GM18951 (cell line): Measurements from ENCODE around the gene OTOP3.
"Not testable (repeated sequence)": the region's sequence is repeated elsewhere in the genome, so short reads cannot be mapped to it uniquely, and the experiment has no call there.

ENCODE experiments used
- POLR2A ChIP-seq: IDR thresholded peaks from 4 replicates; pipeline ENCODE4 v1.6.1; 2011; ENCODE audit warnings: mild to moderate bottlenecking; ENCODE audit not compliant: insufficient read length, insufficient read depth; ENCODE audit errors: extremely low read depth
- in situ Hi-C: fragments of 300-500 bp; cut with MboI; formaldehyde crosslinking; loops from one replicate; pipeline ENCODE4 v1.12.0; 2022; ENCODE audit warnings: low sequenced_read_pairs, mixed read lengths, inconsistent platforms; ENCODE audit not compliant: unreplicated experiment

The OTOP3 gene

DNA sequence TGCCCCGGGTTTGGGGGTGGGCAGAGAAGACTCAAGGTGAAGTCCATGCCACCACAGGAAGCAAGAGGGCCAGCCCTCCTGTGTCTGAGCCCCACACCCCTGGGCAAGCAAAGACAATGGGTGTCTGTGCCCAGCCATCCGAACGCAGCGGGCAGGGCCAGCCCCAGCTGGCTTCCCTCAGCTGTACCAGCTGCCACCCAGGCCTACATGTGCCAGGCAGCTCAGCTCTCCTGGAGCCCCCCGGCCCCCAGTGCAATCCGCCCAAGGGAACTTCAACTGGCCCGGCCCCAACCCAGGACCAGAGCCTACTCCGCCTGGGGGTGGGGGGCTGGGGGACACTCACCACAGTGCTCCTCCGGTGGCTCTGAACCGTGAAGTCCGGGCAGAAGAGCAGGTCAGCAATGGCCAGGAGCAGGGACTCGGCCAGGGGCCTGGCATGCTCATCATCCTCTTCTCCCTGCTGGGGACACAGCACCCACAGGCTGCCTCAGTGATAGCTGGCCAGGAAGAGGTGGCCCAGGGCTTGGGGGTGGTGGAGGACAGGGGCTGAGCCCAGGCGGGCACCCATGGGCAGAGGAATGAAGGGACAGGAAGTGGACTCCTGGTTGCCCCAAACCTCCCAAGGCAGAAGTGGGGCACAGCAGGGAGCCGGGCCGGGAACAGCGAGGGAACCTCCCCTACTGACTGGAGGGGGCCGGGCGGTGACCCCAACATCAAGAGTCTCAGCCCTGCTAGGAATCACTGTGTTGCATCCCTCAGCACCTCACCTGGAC is 27.1 kb downstream of the OTOP3 start:
- in situ Hi-C loops = no loop called here
- no peak for TF ChIP-seq POLR2A

DNA sequence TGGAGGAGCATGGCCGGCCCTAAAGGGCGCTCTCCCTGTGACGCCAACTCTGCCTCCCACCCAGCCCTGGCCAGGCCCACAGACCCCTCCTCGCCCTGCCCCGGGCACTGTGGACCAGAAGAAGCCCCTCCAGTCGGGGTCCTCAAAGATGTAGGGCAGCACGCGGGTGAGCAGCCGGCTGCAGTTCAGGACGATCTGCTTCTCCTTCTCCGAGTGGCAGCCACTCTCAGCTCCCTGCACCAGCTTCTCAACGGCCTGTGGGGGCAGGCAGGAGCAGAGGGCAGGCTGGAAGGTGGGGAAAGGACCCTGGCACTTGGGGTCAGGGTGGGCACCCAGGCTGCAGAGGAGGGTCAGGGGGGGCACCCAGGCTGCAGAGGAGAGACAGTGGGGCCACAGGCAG is 28.0 kb downstream of the OTOP3 start:
- TF ChIP-seq POLR2A = no peak
- in situ Hi-C loops = no loop called here

DNA sequence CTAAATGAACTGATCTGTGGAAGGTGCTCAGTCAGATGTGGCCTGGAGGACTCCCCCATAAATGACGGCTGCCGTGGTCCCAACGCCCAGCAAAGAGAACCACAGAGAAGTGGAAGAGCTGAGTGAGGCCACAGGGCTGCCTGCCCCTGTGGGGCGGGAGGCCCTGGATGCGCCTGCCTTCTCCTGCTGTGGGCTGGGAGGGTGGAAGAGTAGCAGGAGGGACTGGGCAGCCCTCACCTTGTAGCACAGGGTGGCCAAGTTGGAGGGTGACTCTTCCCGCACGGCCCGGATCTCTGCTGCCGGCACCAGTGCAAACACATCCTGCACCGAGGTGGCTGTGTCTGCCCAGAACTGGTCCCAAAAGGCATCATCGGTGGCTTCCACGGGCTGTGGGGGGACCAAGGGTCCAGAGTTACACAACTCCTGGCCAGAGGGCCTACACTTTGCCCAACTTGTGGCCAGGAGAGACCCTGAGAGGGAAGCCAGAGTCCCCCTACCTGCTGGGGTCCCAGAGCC is 28.6 kb downstream of the OTOP3 start:
- no peak for TF ChIP-seq POLR2A
- in situ Hi-C loops = no loop called here

DNA sequence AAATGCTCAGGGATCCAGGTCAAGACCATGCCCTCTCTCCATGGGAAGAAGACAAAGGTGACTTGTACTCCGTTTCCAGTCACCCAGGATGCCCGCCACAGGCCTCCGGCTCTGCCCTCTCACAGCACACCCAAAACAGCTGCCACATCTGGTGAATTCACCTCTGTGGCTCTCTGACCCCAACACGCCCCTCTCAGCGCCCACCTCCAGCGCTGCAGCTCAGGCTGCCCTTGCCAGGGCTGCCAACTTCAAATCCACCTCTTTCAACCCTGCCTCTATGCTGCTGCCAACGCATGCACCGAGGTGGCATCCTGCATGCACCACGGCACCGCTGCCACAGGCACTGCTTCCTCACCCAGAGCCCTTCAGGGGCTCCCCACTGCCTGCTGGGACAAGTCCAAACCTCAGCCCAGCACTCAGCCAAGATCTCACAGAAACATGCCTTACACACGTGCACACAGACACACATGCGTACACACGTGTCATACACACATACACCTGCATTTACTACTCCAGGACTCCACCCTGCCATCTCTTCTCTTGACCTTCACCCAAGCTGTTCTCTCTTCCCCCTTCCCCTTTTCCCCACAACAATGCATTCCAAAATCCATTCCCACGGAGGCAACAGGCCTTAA is 29.4 kb downstream of the OTOP3 start:
- no peak for TF ChIP-seq POLR2A
- in situ Hi-C loops = no loop called here

DNA sequence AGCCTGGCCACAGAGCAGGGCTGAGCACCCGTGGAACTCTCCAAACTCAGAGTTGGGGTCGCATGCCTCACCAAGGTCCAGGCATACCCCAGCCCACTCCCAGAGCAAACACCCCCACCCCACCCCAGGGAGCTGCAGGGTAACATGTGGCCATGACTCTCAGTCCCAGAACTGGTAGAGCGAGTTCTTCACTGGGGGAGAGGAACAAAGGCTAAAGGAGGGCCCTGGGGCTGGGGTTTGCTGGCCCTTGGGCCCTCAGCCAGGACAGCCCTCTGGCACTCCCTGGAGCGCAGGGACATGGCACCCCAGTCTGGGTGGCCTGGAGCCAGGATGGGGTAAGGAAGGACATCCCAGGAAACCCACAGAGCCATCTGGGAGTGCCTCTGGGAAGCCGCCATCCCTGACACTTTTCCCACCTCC is 32.7 kb downstream of the OTOP3 start:
- no peak for TF ChIP-seq POLR2A
- in situ Hi-C loops = no loop called here

DNA sequence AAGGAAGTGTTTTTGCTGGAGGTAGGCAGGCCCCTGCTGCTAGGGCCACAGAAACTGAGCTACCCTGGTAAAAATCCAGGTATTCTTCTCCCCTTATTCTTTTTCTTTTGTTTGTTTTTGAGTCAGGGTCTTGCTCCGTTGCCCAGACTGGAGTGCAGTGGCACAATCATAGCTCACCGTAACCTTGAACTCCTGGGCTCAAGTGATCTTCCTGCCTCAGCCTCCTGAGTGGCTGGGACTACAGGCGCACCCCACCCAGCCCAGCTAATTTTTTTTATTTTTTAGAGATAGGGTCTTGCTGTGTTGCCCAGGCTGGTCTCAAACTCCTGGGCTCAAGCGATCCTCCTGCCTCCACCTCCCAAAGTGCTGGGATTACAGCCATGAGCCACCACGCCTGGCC is 33.8 kb downstream of the OTOP3 start:
- in situ Hi-C loops = not testable (repeated sequence)

DNA sequence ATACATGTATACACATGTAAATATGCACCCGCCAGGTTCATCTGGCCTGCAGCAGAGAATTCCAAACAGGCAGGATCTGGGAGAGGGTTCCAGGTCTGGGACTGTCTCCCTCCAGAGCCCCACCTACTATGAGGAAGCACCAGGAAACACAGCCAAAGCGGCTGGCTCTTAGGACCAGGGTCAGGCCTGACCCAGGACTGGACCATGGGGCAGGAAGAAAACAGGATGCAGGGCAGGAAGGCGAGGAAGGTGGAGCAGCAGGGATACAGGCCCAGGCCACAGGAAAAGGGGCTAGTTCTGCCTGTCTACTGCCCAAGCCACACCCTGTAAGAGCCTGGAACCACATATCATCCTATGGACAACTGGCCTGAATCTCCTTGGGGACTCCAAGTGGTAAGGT is 34.7 kb downstream of the OTOP3 start:
- TF ChIP-seq POLR2A = no peak
- in situ Hi-C loops = no loop called here

DNA sequence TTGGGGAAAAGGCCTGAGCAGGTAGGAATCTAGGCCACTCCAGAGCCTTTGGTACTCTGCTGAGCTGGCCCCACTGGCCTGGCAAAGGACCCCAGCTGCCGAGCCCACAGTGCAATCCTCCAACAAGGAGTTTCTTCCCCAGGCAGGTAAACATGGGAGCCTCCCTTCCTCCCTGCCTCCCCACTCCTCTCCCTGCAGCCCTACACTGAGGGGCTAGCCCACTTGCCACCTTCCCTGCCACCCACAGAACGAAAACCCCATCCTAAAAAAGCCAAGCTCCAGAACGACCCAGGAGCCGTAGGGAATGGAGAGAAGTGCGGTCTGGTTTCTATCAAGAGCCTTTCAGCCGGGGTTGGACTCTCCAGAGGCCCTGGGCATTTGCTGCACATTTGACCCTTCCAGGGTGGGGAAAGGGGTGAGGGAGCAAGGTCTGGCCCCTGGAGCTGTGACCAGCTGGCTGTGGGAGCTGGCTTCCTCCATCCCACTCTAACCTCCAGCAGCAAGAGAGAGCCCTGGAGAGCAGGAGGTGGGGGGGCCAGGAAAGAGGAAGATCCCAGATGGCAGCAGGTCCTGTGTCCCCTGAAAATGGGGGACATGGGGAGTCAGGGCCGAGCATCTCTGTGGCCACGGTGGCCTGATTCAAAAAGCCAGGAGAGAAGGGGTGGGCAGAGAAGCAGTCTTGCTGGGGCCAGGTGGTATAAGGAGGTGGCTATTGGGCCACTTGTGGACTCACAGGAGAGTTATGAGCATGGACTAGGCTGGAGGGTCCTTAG is 35.6 kb downstream of the OTOP3 start:
- TF ChIP-seq POLR2A = no peak
- in situ Hi-C loops = no loop called here

DNA sequence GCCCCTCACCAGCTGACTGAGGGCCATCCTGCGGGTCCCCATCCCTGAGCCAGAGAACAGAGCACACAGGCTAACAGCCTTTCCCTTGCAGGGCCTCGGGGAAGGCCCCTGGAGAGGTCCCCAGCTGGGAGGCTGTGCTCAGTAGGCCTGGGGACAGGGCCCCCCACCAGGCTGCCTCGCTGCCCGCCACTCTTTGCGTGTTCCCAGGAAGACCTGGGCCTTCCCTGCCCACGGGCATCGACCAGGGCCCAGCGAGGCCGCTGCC is 36.1 kb downstream of the OTOP3 start:
- in situ Hi-C loops = no loop called here
- TF ChIP-seq POLR2A = no peak

DNA sequence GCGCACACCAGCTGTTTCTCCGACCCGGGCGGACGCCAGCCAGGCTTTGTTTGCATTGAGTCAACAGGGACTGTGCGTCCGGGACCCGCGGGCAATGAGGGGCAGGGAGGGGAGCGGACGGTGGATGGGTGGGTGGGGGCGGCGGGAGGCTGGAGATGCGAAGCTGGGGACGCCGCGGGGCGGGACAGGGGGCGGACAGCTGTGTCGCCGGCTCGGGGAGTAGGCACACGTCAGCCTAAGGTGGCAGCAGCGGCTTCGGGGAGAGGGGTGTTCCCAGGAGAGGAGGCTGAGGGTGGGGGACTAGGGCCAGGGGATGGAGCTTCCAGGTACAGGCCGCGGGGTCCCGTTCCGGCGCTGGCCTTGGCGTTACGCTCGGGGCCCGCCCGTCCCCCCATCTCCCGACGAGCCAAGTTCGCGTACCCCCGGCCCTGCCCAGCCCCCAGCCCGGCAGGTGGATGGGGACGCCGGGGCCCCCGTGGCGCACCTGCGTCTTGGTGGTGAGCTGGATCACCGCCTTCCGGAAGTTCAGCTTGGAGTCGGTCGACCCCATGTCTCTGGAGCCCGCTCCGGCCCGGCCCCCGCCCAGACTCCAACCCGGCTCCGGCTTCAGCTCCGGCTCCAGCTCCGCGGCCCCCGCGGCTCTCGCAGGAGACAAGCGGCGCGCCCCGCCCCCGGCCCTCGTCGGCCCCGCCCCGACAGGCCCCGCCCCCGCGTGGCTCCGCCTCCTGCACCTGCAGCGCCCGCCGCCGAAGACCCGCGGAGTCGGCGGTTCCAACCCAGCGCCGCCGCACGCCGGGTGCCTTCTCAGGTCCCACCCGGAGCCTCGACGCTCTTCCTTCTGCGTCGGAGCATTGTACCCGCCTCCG is 36.6 kb downstream of the OTOP3 start, which contains the start of gene HID1:
Gene HID1, minus strand, starts transcription at position 653 of the 866 bp plus-strand sequence. Its CDS starts 103 bp downstream, at position 550.
- no peak for TF ChIP-seq POLR2A
- in situ Hi-C loops = no loop called here

DNA sequence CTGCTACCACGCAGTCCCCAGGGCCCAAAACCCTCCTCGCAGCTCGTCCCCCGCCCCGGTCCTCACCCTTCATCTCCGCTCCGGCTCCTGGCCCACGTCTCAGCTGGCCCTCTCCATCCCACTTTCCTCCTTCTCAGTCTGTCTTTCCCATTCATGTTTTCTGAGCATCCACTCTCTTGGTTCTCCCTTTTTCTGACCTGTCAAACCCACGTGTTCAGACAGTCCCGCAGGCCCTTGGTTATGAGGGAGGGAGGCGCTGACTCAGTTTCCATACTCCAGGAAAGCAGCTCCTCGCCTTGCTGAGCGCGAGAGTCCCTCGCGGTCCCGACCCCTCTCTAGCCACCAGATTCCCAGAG is 37.3 kb downstream of the OTOP3 start:
- in situ Hi-C loops = no loop called here
- TF ChIP-seq POLR2A = no peak

DNA sequence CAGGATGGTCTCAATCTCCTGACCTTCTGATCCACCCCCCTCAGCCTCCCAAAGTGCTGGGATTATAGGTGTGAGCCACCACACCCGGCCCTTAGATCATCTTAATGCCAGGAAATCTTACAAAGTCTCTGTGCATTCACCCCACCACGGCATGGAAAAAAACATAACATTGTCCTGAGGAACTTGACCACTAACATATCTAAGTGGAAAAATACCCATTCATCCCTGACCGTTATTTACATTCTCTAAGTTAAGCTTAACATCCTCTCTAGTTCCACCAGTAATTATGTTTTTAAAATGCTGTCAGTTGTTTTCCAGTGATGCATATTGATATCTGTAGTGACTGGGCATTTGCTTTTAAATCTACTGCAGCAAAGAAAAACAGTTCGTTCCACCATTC is 40.2 kb downstream of the OTOP3 start:
- in situ Hi-C loops = no loop called here
- TF ChIP-seq POLR2A = no peak

DNA sequence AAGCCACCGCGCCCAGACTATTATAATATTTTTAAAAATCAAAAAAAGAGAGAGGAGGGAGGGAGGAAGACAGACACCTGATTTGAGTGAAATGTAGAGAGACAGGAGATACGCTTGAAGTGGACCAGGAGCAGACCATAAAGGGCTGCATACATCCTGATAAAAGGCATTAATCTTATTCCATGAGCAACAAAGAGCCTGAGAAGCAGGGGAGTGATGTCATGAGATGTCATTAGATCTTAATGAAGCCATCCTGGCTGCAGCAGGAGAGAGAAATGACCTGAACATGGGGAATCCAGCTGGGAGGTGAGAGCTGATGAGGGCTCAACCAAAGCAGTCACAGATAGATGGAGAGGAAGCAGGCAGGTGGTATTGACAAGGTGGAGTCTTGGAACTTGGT is 42.1 kb downstream of the OTOP3 start:
- TF ChIP-seq POLR2A = no peak
- in situ Hi-C loops = no loop called here
